GM04503 (cell line): ENCODE results near the gene APCDD1L.

Experiments used
- DNase-seq: peaks from one replicate; pipeline ENCODE4 v3.0.0-alpha.2; 2012; ENCODE audit warnings: low read depth

APCDD1L gene

GRCh38 chr20:58515233-58516212 is at the start of gene APCDD1L:
Gene APCDD1L (minus strand): TSS chr20:58515399. CDS start chr20:58514707, 692 bp downstream.
- DNase-seq: peak; percentile 34

- DNase-seq: no peak
These were observed 44.1 kb upstream of the APCDD1L start for GRCh38 chr20:58559368-58559729.

DNA sequence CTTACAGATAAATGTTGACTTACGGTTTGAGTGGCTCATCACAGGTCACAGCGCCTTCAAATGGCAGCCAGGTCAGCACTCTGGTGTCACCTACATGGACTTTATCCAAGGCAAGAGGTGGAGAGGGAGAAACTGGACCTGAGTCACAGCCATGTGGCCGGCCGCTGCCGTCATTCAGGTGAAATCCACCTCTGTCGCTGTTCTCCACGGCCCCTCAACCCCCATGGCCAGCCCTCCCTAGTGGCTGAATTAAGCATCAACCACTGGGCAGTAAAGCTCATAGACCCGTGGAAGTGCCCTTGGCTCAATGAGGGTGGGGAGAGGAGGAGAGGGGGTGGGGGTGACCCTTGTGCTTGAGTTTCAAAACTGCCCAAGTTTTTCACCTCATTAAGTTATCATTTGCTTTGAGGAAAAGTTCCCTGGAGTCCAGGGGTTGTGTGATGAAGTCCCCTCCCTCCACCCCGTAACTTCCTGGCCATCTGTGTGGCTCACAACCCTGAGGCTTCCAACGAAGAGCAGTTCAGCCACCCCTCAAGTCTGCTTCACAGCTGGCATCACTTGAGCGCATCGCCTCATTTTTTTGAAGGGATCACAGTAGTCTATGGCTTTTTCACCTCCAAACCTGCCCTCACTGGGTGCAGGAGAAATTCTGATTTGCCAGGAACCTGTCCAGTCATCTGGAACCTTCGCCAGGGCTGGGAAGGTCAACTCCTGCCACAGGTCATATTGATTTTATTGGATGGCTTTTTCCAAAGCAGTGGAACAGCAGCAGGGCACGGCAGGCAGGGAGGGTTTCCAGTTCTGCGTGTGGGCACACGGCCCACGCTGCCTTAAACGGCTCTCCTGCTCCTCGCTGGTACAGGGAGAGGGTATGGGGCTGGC is 43.5 kb upstream of the APCDD1L start:
- no peak for DNase-seq

DNA sequence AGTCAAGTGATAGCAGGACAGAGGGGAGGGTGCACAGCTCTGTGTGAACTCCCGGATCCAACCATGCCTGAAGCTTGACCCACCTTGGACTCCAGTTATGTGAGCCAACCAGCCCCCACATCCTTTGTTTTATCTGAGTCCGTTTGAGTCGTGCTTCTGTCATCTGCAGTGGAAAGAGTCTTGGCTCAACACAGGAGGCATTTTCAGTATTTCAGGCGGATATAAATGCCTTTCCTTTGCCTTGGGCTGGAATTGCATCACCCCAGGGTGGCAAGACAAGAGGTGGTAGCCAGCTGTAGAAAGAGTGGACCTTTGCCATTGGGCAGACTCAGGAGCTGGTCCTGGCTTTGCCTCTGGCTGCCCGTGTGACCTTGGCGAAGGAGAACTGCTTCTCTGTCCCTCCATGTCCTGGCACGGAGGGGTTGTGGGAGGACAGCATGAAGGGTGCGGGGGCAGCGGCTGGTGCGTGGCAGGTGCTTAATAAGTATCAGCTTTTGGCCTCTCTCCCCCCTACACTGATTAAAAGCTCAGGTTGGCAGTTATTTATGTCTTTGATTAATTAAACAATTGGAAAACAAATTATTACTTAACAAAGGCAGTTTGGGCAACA is 42.6 kb upstream of the APCDD1L start:
- DNase-seq: peak; percentile 23

DNA sequence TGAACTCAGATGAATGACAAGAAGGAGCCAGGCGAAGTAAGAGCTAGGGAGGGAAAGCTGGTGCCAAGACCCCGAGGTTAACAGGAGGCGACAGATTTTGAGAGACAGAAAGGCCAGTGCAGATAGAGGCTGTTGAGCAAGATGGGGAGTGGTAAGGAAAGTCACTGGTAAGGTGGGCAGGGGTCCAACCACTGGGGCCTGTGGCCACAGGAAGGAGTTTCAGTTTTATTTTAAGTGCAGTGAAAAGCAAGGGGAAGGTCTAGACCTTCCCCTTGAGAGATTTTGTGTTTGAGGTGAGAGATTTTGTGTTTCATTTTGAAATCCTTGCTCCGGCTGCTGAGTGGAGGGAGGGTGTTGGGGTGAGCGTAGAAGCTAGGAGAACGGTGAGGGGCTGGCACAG is 41.8 kb upstream of the APCDD1L start:
- no peak for DNase-seq

DNA sequence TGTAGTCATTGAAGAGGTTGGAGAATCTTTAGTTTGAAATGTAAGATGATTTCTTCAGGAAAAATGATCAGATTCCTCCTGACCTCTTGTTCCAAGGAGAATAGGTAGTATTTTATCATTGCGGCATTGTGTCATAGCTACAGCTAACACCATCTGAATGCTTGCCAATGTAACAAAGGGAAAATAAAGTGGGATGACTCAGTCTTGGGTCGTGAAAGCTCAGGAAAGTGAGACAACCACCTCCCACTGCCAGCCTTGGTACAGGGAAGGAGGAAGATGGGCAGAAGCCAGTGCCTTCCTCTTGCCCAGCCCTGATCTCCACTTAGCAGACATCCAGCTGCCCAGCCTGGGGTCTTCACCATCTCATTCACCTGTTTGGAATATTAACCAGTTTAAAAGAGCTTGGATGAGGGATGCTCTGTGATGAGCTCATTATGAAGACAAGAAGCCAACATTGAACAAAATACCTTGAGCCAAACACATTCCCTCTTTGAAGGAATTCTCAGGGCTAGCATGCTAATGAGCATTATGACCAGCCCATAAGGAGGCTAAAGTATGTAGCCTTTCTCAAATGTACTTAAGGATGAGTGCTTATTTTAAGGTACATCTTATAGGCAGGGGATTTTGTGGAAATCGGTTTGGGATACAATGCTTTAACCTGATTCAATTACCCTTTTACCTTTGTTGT is 40.0 kb upstream of the APCDD1L start:
- DNase-seq: peak; percentile 78

GRCh38 chr20:58554541-58554940 is 39.3 kb upstream of the APCDD1L start:
- no peak for DNase-seq

- no peak for DNase-seq
These were observed 38.6 kb upstream of the APCDD1L start for GRCh38 chr20:58553841-58554240.

DNA sequence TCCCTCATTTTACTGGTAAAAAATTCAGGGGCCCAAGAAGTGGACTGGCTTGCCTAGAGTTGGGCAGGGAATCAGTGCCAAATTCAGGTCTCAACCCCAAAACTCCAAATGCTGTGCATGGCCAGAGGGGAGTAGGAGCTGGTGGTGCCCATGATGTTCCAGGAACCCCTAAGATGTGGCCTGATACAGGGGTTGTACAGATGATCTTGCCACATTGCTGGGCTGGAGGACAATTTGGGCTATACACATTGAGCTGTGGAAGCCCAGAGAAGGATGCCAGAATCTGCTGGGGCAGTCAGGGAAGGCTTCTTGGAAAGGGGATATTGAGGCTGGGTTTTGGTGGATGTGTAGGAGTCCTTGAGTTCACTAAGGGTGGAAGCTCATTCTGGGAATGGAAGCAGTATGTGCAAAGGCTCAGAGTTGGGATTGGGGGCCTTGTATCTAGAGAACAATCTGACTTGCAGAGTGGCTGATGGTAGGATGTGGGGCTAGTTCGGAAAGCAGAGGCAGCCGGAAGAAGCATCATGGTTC is 38.0 kb upstream of the APCDD1L start:
- no peak for DNase-seq

DNA sequence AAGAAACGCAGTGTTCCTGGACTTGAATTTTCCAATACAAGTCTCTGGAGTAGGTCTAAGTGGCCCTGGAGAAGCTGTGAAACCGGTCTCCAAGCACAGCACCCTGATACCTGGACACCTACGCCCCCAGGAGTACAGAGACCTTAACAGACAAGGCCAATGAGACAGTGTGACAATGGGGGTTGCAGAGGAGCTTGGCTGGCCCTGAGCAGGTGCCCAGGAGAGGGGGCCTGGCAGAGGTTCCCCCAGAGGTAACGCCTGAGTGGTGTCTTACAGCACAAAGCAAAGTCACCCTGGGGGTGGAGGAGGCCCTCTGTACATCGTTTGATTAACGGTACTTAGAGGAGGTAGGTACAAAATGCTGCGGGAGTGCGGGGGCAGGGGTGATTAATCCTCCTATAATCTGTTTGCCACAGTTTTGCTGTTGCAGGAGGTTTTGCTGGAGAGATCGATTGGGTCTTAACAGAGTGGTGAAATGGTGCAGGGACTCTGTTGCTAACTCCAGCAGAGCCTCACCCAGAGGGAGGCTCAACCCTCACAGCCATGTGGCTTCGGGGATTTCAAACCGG is 37.3 kb upstream of the APCDD1L start:
- no peak for DNase-seq

GRCh38 chr20:58551631-58552030 is 36.4 kb upstream of the APCDD1L start:
- DNase-seq: no peak

- no peak for DNase-seq
These were observed 35.3 kb upstream of the APCDD1L start for GRCh38 chr20:58550275-58551059.

DNA sequence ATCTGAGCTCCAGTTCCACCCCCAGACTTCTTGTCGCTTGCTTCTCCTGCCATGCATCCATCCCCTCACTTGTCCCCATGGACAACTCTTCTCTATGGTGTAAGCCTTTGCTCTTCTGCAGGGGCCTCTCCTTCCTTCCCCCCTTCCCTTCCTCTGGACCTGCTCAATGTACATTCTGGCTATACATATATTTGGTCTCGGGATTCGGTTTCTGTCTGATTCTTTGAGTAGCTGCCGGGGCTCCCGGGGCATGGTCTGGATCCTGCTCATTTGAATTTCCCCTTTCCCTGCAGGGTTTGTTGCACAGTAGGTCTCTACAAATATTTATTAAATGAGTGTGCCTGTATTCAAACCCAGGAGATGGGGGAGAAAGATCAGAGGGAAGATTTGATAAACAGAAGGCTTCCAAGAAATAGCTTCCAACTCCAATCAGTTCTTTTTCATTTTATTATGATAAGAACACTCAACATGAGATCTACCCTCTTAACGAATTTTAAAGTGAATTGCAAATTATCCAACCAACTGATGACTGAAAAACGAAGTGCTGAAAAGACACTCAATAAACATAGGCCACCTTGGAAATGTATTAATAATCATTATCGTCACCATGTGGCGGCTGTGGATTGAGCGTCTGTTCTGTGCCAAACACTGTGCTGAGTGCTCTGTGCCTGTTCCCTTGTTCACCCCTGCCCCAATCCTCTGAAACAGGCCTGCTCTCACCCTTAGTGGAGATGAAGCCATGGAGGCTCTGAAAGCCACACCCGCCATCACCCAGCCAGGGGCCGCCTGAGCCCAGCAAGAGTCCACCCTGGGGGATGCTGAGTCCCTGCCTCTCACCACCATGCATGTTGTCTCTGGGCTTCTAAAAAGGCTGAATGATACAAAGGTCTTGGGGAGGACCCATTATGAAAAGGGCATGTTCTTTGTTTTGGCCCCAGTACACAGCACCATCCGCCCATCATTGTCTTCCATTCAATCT is 34.3 kb upstream of the APCDD1L start:
- no peak for DNase-seq

DNA sequence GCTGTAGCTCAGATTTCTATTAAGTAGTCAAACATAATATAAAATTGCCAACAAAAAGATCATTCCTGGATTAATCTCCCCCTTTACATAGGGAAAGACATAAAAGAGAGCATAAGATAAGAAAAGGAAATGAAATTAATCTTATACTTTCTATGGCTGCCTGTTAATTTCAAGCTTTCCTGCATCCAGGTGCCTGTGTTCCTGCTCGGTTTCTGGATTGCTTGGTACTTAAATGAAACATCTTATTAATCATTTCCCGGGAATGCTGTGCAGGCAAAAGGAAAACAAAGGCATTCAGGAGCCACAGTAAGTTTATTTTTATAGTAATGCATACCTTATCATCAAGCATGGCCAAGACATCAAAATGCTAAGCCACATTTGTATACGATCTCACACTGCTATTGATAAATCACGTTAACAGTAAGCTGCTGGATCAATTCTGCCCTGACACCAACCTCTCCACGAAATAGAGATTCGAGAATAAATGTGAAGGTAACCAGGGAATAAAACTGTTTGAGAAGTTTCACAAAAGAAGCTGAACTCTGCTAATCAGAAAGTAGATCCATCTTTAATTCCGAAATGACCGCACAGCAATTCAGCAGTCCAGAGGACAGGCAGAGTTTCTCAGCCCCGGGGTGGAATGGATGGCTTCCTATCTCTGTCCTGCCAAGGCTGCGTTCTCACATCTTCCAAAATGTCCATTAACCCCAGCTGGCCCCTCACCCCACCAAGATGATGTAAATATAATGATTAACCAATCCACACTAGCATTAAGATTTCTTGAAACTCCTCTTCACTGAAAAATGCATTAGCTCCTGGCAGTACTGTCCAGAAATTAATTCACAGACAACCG is 32.6 kb upstream of the APCDD1L start:
- no peak for DNase-seq

DNA sequence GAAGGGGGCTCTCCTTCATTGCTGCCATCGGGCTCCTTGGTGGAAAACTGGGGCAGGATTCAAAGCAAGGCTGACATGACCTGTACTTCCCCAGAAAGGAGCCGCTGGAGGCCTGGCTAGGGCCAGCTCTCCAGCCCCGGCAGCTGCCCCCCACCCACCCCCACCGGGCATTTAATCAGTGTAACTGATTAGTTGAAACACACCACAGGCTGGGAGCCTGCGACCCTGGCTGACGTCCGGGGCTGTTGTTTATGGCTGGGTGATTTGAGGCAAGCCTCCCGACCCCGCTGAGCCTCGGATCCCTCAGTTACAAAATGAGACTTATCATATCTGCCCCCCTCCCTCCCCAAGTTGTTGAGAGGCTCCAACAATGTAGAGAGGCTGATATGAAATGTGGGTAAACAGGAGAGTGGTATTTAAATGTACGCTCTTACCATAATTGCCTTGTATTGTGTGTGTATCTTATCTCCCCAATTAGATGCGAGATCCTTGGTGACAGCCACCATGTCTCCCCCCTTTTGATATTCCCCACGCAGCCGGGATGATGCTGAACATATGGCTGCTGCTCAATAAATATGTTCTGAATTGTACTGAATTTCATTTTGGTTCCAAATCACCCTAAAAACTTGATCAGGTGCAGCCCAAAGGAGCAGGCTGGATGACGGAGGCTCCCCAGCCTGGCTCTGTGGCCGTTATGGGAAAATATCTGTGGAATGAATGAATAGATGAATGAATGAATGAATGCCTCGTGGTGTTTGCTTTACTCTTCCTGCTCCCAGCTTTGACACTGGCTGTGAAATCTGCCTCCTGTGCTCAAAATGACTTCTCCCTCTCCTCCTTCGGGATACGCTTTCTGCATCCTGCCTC is 31.8 kb upstream of the APCDD1L start:
- no peak for DNase-seq

DNA sequence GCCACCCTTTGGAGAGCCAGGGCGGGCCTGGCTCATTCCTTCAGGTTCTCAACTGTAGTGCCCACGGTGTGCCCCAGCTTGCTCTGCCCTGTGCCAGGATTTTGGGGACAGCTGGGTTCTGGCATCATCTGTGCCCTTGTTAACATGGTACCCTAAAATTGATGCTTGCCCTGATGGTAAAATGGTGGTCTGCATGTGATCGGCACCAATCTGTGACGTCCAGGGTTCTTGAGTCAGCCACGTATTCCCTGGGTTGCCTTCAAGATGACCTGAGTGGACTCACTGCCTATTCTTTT is 31.2 kb upstream of the APCDD1L start:
- DNase-seq: no peak
